ENCODE data around the gene NPIPB2. TPM values are rescaled to one million over a fixed set of nuclear protein-coding genes. Genes with fewer than 3 reads are reported as not detected.
A peak's percentile ranks its signal among the peaks of the same experiment; 100 is the strongest.
"Not testable (repeated sequence)": the region's sequence is repeated elsewhere in the genome, so short reads cannot be mapped to it uniquely, and the experiment has no call there.

The NPIPB2 gene
- total RNA-seq, 4 donors from 2014 or later = 8.7 to 92.3 (median 25.2) TPM

- no peaks in the 10 kb centered on the region for H3K27me3 ChIP-seq
- H3K27ac ChIP-seq = no peak overlapping the region
- 59 to 75% methylated on average over 3 to 8 of the region's 8 CpGs for WGBS, 2 donors (ENCODE audit: low coverage in 1 of 2)
- H3K4me3 ChIP-seq = no peak overlapping the region
- intact Hi-C loops (cut with DNase I; ENCODE audit: low total_unique reads) (no loop called here), in situ Hi-C loops (cut with MboI; ENCODE audit: low pct_ligation_motif_present in 1 of 4, low pct_unique_long_range_greater_than_20kb in 1 of 4, low sequenced_read_pairs in 3 of 4) (loop anchor here in 2 of 4 donors (25.0 kb wide), 1 partner anchor 107 kb away; no protein-coding TSS in a partner anchor)
- no peaks in the 10 kb centered on the region for H3K9me3 ChIP-seq
- DNase-seq = no peak
- TF ChIP-seq CTCF (IDR thresholded peaks at IDR 0.05) (no peak), POLR2A (IDR thresholded peaks at IDR 0.05) (no peak), EP300 (IDR thresholded peaks at IDR 0.05; ENCODE audit: low read depth) (no peak), POLR2AphosphoS5 (IDR thresholded peaks at IDR 0.05) (no peak)
- no peaks in the 10 kb centered on the region for H3K36me3 ChIP-seq
- no peaks in the 10 kb centered on the region for H3K4me1 ChIP-seq
Observed at GRCh38 chr16:11955713-11956123, 13.9 kb upstream of the NPIPB2 start.

GRCh38 chr16:11953576-11953975, 11.7 kb upstream of the NPIPB2 start:
- H3K4me3 ChIP-seq; H3K9me3 ChIP-seq; DNase-seq; H3K27me3 ChIP-seq; H3K36me3 ChIP-seq; H3K4me1 ChIP-seq; intact Hi-C loops (cut with DNase I; ENCODE audit: low total_unique reads); H3K27ac ChIP-seq: not testable (repeated sequence)
- in situ Hi-C loops (cut with MboI; ENCODE audit: low pct_ligation_motif_present in 1 of 4, low pct_unique_long_range_greater_than_20kb in 1 of 4, low sequenced_read_pairs in 3 of 4) = loop anchor here in 2 of 4 donors (25.0 kb wide), 1 partner anchor 109 kb away; no protein-coding TSS in a partner anchor
- WGBS, 2 donors (ENCODE audit: low coverage in 1 of 2) = 76 to 80% methylated on average over 5 to 8 of the region's 8 CpGs

GRCh38 chr16:11950388-11950787, 8.5 kb upstream of the NPIPB2 start:
- Histone ChIP-seq H3K4me1 (no peaks in the 10 kb centered on the region), H3K27ac (no peak overlapping the region), H3K27me3 (no peaks in the 10 kb centered on the region), H3K36me3 (no peaks in the 10 kb centered on the region), H3K4me3 (no peak overlapping the region), H3K9me3 (no peaks in the 10 kb centered on the region)
- TF ChIP-seq POLR2AphosphoS5 (IDR thresholded peaks at IDR 0.05) = no peak
- no peak for TF ChIP-seq CTCF (IDR thresholded peaks at IDR 0.05)
- TF ChIP-seq POLR2A (IDR thresholded peaks at IDR 0.05) = no peak
- TF ChIP-seq EP300 (IDR thresholded peaks at IDR 0.05; ENCODE audit: low read depth) = no peak
- WGBS, 2 donors (ENCODE audit: low coverage in 1 of 2) = 90% methylated on average over 5 of the region's 5 CpGs; no CpG with 5 or more reads in 1 of the 2 donors
- intact Hi-C loops (cut with DNase I; ENCODE audit: low total_unique reads) = no loop called here
- in situ Hi-C loops (cut with MboI; ENCODE audit: low pct_ligation_motif_present in 1 of 4, low pct_unique_long_range_greater_than_20kb in 1 of 4, low sequenced_read_pairs in 3 of 4) = loop anchor here in 2 of 4 donors (25.0 kb wide), 1 partner anchor 112 kb away; no protein-coding TSS in a partner anchor
- DNase-seq = no peak

- in situ Hi-C loops (cut with MboI; ENCODE audit: low pct_ligation_motif_present in 1 of 4, low pct_unique_long_range_greater_than_20kb in 1 of 4, low sequenced_read_pairs in 3 of 4) (no loop called here), intact Hi-C loops (cut with DNase I; ENCODE audit: low total_unique reads) (no loop called here)
- TF ChIP-seq EP300 (IDR thresholded peaks at IDR 0.05; ENCODE audit: low read depth) = no peak
- TF ChIP-seq CTCF (IDR thresholded peaks at IDR 0.05) = peak in 4 of 5 experiments; percentile 12 to 24 (median 17)
- no peak for TF ChIP-seq POLR2AphosphoS5 (IDR thresholded peaks at IDR 0.05)
- TF ChIP-seq POLR2A (IDR thresholded peaks at IDR 0.05) = no peak
- Histone ChIP-seq H3K27me3 (no peaks in the 10 kb centered on the region), H3K4me3 (no peak overlapping the region), H3K36me3 (no peaks in the 10 kb centered on the region), H3K4me1 (no peaks in the 10 kb centered on the region), H3K9me3 (no peaks in the 10 kb centered on the region), H3K27ac (no peak overlapping the region)
- DNase-seq = peak; percentile 23
- 27% methylated on average over 4 of the region's 4 CpGs; no CpG with 5 or more reads in 1 of the 2 donors for WGBS, 2 donors (ENCODE audit: low coverage in 1 of 2)
Observed at GRCh38 chr16:11949527-11949926, 7.7 kb upstream of the NPIPB2 start.

- 72 to 93% methylated on average over 5 of the region's 5 CpGs for WGBS, 2 donors (ENCODE audit: low coverage in 1 of 2)
- H3K4me1 ChIP-seq = no peaks in the 10 kb centered on the region
- no peaks in the 10 kb centered on the region for H3K36me3 ChIP-seq
- no peak for DNase-seq
- no peak overlapping the region for H3K27ac ChIP-seq
- H3K27me3 ChIP-seq = no peaks in the 10 kb centered on the region
- in situ Hi-C loops (cut with MboI; ENCODE audit: low pct_ligation_motif_present in 1 of 4, low pct_unique_long_range_greater_than_20kb in 1 of 4, low sequenced_read_pairs in 3 of 4) = no loop called here
- intact Hi-C loops (cut with DNase I; ENCODE audit: low total_unique reads) = no loop called here
- TF ChIP-seq POLR2AphosphoS5 (IDR thresholded peaks at IDR 0.05) (no peak), POLR2A (IDR thresholded peaks at IDR 0.05) (no peak), CTCF (IDR thresholded peaks at IDR 0.05) (no peak), EP300 (IDR thresholded peaks at IDR 0.05; ENCODE audit: low read depth) (no peak)
- no peaks in the 10 kb centered on the region for H3K9me3 ChIP-seq
- no peak overlapping the region for H3K4me3 ChIP-seq
Observed at GRCh38 chr16:11948819-11949218, 7.0 kb upstream of the NPIPB2 start.
